Brain microvascular endothelial cell (primary cell): ENCODE data around the gene GALNT8.
"Not testable (repeated sequence)": the region's sequence is repeated elsewhere in the genome, so short reads cannot be mapped to it uniquely, and the experiment has no call there.

Experiments
- DNase-seq: peaks from one replicate; pipeline ENCODE4 v3.0.0-alpha.2; 2020
- H3K27ac ChIP-seq: fragments of 250-450 bp; sonication (Bioruptor Pico); 2 replicates; pipeline ENCODE4 v1.5.1; 2020; ENCODE audit warnings: mild to moderate bottlenecking, moderate library complexity
- H3K27me3 ChIP-seq: fragments of 250-450 bp; sonication (Bioruptor Pico); replicated peaks from 2 replicates; pipeline ENCODE4 v1.5.1; 2020; ENCODE audit warnings: mild to moderate bottlenecking
- H3K36me3 ChIP-seq: fragments of 250-450 bp; sonication (Bioruptor Pico); replicated peaks from 2 replicates; pipeline ENCODE4 v1.5.1; 2020; ENCODE audit warnings: mild to moderate bottlenecking
- H3K4me3 ChIP-seq: 2 replicates; pipeline ENCODE4 v1.5.1; 2011; ENCODE audit warnings: low read depth, mild to moderate bottlenecking, control low read depth, low read length, moderate library complexity
- CTCF ChIP-seq: IDR thresholded peaks from 2 replicates; pipeline ENCODE4 v1.5.1; 2011; ENCODE audit warnings: low read depth, mild to moderate bottlenecking, moderate library complexity, low read length, control low read depth, inconsistent platforms; ENCODE audit errors: missing control alignments
- in situ Hi-C: cut with HindIII; loops from 2 replicates; pipeline ENCODE4 v1.10.0; 2017; ENCODE audit warnings: low sequenced_read_pairs, low pct_ligation_motif_present

The GALNT8 gene

GRCh38 chr12:4736091-4736490, 15.9 kb downstream of the GALNT8 start:
- no peak overlapping the region for H3K27ac ChIP-seq
- in situ Hi-C loops: no loop called here
- no peak for TF ChIP-seq CTCF
- H3K36me3 ChIP-seq: no peaks in the 10 kb centered on the region
- no peaks in the 10 kb centered on the region for H3K27me3 ChIP-seq
- DNase-seq: no peak
- H3K4me3 ChIP-seq: no peak overlapping the region

- DNase-seq: no peak
- Histone ChIP-seq H3K36me3 (no peaks in the 10 kb centered on the region), H3K27me3 (no peaks in the 10 kb centered on the region), H3K27ac (no peak overlapping the region), H3K4me3 (no peak overlapping the region)
- no peak for TF ChIP-seq CTCF
- in situ Hi-C loops: no loop called here
These were observed 18.3 kb downstream of the GALNT8 start for GRCh38 chr12:4738541-4738940.

GRCh38 chr12:4742416-4742970, 22.3 kb downstream of the GALNT8 start:
- Histone ChIP-seq H3K27me3 (no peaks in the 10 kb centered on the region), H3K4me3 (no peak overlapping the region), H3K36me3 (no peaks in the 10 kb centered on the region), H3K27ac (no peak overlapping the region)
- DNase-seq: no peak
- in situ Hi-C loops: no loop called here
- no peak for TF ChIP-seq CTCF

- Histone ChIP-seq H3K4me3 (no peak overlapping the region), H3K27me3 (no peaks in the 10 kb centered on the region), H3K27ac (no peak overlapping the region), H3K36me3 (no peaks in the 10 kb centered on the region)
- no peak for DNase-seq
- TF ChIP-seq CTCF: no peak
- in situ Hi-C loops: no loop called here
These were observed 22.8 kb downstream of the GALNT8 start for GRCh38 chr12:4743046-4743445.

- H3K27me3 ChIP-seq: no peaks in the 10 kb centered on the region
- TF ChIP-seq CTCF: no peak
- no peak for DNase-seq
- in situ Hi-C loops: no loop called here
- no peak overlapping the region for H3K27ac ChIP-seq
- H3K36me3 ChIP-seq: no peaks in the 10 kb centered on the region
- no peak overlapping the region for H3K4me3 ChIP-seq
These were observed 24.5 kb downstream of the GALNT8 start for GRCh38 chr12:4744709-4745108.

GRCh38 chr12:4745249-4745648, 25.0 kb downstream of the GALNT8 start:
- Histone ChIP-seq H3K27ac (no peak overlapping the region), H3K4me3 (no peak overlapping the region), H3K36me3 (no peaks in the 10 kb centered on the region), H3K27me3 (no peaks in the 10 kb centered on the region)
- in situ Hi-C loops: no loop called here
- no peak for DNase-seq
- TF ChIP-seq CTCF: no peak

GRCh38 chr12:4751654-4752053, 31.5 kb downstream of the GALNT8 start:
- H3K27me3 ChIP-seq, H3K4me3 ChIP-seq, DNase-seq, H3K27ac ChIP-seq, in situ Hi-C loops, H3K36me3 ChIP-seq: not testable (repeated sequence)
